Measurements from ENCODE around the gene THSD7B.
"Not testable (repeated sequence)": the region's sequence is repeated elsewhere in the genome, so short reads cannot be mapped to it uniquely, and the experiment has no call there.

THSD7B gene

DNA sequence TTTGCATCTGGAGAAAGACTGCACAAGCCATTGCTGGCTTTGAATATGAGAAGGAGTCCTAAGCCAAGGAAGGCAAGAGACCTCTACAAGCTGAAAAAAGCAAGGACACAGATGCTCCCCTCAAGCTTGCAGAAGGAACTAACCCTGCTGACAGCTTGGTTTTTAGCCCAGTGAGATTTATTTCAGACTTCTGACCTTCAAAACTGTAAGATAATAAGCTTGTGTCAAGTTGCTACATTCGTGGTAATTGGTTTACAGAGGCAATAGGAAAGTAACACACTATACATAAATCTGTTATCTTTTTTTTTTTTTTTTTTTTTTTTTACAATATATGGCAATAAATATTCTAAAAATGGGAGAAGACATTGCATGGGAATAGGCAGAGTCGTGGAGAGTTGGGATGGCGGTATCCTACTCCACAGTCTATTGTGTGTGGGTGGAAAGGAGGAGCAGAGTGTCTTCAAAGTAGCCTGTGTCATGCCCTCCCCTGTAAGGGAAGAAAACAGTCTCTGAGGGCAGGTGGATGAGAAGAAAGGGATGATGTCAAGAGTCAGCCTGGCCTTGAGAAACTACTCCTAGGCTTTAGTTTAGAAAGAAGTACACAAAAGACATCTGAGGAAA, 196.9 kb downstream of the THSD7B start:
- no peak for DNase-seq

DNA sequence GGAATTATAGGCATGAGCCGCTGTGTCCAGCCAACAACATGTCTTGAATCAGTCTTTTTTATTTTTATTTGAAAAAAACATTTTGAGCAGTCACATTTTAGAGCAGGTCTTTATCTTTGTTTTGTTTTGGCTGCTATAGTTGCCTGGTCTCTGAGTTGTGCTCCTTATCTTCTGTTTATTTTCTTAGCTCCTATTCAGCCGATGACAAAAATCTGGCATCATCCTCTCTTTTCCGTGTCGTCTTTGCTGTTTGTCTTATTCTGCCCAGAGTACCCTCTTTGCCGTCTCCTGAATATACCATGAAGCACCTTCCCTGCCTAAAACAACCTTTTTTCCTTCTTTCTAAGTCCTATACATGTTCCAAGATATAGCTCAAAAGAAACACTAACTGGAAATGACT, 201.1 kb downstream of the THSD7B start:
- DNase-seq: no peak

DNA sequence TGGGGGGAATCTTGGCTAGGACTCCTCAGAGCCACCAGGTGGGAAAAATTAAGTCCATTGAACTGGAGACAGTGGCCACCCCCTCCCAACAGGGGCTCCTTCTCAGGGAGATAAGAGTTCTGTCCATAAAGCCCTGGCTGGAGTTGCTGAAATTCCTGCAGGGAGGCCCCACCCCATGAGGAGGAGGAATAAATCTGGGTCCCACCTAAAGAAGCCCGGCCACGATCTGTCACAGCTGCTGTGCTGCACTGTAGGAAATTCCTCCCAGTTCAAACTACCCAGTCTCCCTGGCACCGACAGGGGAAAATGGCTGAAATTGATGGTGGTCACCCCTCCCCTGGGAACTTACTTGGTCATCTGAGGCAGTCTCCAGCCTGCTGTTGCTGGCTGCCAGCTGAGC, 215.0 kb downstream of the THSD7B start:
- no peak for DNase-seq

DNA sequence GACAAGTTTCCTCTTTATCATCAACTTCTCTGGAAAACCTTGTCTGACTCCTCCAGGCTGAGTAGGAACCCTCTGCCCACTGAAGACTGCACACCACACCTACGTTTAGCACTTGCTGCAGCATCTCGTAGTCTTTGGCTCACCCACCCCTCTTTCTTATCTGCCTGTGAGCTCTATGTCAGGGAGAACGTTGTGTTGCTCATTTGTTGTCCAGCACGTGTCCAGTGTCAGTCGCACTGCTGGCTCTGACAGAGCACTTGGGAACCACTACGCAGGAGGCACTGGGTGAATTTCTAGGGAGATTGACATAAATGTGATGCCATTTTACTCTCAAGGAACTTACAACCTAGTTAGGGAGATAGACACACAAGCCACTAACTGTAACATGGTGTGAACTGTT, 216.3 kb downstream of the THSD7B start:
- DNase-seq: not testable (repeated sequence)

DNA sequence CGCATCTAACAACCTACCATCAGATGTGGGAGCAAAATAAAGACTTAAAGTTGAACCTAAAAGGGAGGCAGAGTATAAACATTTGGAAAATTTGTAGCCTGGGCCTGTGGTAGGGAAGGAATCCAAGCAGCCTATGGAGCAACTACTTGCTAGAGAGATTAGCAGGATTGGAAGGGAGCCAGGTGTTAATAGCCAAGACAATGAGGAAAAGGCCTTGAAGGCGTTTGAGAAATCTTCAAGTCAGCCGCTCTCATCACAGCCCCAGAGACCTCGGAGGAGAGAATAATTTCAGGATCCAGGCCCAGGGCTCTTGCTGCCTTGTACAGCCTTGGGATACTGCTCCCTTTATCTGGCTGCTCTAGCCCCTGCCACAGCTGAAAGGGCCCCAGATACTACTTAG, 219.7 kb downstream of the THSD7B start:
- DNase-seq: no peak

DNA sequence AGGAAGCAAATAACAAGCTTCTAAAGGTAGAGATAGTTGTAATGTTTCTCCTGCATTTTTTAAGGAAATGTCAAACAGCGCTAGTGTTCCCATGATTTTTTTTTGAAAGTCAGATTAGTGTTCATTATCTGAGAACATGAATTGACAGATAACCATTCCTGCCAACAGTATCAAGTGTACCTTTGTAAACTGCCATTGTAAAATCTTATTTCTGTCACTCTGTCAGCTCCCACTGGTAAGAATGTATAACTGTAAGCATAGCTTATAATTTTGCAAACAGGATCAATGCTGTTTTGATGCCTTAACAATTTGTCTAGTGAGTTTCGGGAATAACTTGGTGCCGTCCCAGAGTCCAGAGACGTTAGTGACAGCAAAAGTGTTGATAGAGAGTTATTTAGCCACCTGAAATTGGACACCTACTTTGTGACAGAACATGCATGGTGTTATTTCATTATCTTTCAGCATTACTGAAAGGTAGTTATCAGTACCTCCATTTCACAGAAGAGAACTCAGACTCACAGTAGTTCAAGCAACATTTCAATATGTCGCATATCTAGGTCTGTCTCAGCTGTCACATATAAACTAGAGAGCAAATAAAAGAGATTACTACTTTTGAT, 221.4 kb downstream of the THSD7B start:
- no peak for DNase-seq

DNA sequence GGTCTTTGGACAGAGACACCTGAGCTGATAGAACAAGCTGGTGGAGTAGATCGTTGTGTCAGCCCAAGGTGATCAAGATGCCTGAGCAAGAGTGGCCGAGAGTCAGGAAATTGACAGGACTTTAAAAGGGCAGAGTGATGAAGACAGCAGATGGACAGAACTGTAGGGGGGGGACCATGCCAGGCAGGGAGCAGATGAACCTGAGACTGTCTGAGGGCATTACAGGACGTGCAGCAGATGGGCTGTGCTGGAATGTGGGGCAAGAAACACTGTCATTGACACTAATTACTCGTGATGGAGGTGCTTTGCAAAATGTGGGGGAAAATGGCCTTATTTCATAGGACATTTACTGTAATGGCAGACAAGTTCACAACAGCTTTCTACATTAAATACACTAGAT, 225.0 kb downstream of the THSD7B start:
- DNase-seq: no peak

DNA sequence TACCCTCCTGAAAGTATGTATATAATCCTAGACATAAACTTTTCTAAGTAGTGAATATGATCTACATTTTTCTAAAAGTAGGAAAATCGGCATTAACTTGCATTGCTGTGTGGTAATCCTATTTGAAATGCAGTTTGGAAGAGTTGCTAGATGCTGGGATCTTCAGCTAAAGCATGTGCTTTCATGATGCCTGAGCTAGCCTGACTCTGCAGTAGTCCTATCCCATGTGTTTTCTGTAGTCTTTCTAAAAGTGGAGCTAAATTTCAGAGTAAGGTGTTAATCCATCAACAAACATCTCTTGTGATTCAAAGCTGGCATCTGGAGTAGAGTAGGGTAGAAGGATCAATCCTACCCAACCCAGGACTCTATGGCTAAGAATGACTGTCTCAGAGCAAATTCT, 229.4 kb downstream of the THSD7B start:
- no peak for DNase-seq

DNA sequence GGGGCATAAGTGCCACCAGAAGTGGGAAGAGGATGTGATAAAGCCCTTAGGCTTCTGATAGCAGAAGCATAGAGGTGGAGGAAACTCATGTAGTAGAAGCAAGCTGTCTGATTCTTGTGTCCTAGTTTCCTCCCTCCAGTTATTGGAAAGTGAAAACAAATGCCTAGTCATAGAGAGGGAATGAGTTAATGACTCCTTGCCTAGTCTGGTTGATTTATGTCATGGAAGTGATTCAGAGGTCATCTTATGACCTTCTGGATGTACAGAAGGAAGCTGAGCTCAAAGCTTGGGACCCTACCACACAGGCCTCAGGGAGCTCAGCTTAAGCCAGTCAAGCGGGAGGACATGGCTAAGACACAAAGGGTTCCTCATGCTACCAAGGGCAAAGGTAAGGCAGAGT, 232.2 kb downstream of the THSD7B start:
- no peak for DNase-seq

DNA sequence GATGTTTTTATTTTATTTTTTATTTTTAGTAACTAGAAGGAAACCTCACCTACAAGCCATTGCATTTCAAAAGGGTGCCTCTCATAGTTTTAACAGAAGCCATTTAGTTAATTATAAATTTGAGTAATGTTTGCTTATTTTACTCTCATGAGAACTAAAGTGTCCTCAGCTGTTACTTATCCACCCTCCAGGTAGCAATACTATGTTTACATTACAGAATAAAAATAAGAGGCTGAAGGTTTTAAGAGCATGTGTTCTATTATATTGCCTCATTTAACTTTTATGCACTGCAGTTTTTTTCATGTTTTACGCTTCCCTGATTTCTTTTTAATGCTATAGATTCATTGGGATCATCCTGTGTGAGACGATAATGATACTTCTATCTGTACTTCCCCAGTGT, 235.5 kb downstream of the THSD7B start:
- peak; percentile 1 for DNase-seq

DNA sequence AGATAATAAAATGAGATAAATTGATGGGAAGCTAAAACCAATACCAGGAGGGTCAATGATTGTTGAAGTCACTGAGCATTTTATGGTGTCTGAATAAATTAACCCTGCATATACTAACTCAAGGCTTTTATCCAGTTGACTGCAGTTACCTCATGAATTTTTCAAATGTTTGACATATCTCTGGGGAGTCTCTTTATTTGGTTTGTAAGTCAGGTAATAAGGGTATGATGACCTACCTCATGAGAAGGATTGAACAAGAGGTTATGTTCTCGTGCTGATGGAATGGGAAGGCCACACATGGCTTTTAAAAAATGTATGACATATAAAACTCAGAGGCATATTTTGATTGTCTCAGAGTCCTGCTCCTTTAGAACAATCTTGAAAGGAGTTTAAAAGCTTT, 237.6 kb downstream of the THSD7B start:
- DNase-seq: no peak

DNA sequence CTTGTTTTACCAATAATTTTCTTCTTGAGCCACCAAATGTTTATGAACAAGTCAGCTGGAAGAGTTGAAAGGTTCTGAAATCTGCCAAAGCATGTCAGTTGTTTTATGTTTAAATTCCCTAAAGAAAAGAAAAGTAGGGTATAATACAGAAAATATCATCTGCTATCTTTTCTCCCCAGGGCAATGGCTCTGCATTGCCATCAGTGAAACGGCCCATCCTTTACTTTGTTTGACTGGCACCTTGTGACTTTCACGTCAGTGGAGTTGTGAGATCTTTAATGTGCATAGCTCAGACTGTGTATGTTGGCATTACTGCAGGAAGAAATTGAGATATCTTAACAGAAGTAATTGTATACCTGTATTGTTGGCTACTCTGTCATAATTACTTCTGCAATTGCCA, 239.9 kb downstream of the THSD7B start:
- DNase-seq: no peak

DNA sequence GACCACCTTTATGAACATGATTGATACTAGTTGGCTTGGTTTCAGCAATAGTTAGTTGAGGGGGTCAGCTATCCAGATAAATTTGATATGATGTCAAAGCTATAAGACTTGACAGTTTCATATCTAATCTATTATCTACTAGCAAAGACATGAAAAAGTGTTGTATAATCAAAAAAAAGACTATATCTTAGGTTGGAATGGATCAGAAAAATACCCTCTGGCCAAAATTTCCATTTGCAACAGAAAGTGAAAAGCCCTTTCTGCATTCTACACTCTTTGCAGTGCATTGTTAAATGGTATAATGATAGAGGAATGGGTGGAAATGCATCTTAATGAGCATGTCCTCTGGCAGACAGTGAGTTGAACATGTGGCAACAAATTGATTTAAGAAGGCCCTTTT, 242.6 kb downstream of the THSD7B start:
- DNase-seq: no peak

DNA sequence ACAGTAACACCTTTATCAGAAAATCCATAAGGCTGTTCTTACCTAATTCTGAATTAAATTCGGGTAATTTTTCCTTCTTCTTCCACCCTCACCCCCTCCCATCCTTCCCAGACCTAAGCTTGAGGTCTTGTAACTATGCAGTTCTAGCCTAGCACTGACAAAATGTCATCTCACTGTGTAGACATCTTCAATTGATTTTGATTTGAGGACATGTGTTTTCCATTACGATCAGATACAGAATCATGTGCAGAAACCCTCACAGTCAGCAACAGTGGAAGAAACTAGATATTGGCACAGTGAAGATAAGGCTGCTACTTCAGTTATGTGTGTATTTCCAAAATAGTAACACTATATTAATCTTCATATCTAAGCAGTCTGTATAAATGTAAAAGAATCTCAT, 244.6 kb downstream of the THSD7B start:
- no peak for DNase-seq

DNA sequence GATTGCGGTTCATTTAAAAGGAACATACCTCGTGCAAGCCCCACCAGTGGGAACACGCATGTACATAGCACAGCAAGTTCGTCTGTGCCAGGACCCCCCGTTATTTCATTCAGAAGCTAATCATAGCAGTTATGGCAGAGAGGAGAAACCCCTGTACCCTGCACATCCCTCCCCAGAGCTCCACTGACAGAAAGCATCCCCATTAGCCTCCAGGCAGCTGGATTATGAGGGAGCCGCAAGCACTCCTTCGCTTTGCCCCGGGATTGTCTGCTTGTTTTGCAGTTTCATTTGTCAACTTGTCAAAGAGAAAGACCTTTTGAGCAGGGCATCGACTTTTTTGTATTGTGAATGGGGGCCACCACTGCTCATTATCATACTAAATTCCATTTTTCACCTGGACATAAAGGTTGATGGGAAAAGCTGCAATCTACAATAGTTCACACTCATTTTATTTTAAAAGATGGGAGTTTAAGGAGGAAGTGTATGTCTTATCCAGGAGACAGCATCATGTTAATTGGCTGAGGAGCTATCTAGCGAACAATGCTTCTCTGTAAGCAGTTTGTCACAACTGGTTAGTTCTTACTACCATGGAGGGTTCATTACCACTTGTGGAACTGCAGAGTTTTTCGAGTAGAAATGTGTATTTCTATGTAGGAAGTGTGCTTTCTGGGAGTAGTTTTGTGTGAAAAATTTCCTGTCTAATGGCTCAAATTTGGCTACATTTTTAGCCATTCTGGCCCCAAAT, 255.3 kb downstream of the THSD7B start:
- DNase-seq: no peak

DNA sequence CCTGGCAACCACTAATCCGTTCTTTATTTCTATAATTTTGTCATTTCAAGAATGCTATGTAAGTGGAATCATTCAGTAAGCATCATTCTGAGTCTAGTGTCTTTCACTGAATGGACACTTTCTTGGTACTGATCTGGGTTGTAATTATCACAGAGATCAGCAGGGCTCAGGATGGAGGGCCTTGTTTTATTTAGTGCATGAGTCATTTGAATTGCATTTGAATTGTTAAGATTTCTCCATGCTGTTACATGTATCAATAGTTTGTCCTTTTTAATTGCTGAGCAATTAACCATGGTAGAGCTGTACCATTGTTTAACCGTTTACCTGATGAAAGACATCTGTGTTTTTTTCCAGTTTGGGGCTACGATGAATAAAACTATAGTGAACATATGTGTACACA, 256.4 kb downstream of the THSD7B start:
- DNase-seq: no peak

DNA sequence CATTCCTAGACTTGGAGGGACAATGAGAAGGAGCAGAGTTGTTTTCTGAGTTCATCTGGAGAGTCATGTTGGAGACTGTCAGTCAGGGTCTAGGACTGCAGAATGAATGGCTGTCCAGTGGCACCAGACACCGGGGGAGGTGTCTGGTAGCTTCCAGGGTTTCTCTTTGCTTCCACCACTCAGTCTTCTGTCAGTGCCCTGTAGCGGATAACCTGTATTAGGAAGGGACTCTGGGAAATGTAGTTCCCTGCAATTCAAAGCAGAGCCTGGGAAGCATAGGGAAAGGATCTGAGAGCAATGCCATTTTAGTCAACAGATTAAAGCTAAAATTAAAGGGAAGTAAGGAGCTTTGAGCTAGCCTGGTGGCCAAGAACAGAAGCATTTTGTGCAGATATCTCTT, 257.9 kb downstream of the THSD7B start:
- no peak for DNase-seq

DNA sequence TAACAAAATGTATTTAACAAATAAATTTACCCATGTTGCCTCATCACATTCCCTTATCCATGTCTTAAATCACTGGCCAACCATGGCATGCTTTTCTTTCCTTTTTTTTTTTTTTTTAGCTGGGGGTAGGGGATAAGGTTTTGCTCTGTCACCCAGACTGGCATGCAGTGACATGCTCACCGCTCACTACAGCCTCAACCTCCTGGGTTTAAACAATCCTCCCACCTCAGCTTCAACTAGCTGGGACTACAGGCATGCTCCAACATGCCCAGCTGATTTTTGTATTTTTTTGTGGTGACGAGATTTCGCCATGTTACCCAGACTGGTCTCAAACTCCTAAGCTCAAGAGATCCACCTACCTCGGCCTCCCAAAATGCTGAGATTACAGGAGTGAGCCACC, 266.4 kb downstream of the THSD7B start:
- DNase-seq: no peak

DNA sequence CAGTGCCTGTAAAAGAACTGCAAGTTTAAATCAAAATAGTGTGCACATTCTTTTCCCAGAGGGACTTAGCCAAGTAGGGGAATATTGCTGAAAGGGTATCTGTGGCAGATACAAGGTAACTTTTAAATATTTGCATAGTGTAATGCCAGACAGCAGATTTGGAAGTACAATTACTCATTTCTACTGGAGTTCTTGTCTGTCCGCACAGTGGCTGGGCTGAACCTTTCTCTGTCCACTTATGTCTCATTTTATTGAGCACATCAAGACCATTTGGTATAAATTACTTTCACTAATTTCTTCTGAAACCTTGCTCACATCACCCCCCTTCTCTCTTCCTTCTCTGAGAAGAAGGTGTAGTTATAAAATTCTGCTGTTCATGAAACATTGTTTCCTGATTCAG, 271.3 kb downstream of the THSD7B start:
- no peak for DNase-seq

DNA sequence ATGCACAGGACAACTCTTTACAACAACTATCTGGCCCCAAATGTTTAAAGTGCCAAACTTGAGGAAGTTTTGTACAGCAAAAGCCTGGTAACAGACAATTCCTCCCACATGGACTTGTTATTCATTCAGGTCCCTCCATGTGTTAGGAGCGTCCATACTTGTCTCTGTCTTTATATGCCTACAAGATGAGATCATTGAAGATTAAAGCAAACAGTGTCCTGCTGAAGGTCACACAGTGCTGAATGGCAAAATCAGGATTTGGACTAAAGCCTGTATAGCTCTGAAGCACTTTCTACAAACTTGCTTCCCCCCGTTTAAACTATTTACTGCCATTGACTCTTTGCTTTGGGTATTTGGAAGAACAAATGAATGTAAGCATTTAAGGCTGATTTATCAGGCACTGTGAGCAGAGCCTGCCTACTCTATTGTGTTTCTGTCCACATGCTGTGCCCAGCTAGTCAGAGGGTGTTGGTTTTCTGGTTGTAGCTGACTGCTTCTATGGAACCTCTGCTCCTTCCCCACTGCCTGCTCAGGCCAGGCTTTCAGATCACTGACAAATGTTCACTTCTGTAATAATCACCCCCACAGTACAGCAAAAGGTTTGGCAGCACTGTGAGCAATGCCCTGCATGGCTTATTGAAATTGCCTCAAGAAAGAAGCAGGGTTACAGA, 274.3 kb downstream of the THSD7B start:
- peak; percentile 0 for DNase-seq

DNA sequence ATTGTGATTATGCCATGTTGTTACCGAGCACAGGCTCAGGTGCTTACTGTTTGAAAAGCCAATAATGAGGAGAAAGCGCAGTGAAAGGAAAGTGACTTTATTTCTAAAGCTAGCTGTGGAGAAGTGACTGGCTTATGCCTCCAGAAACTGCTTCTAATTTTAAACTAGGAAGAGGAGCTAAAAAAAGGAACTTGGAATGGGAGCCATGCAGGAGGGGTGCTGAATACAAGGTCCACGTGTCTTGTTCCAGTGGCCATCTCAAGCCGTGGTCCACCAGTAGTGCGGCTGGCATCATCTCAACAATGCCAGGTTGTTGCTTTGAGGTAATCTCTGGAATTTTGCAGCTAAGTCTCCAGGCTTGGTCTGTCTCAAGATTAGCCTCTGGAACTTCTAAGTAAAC, 282.0 kb downstream of the THSD7B start:
- DNase-seq: no peak

DNA sequence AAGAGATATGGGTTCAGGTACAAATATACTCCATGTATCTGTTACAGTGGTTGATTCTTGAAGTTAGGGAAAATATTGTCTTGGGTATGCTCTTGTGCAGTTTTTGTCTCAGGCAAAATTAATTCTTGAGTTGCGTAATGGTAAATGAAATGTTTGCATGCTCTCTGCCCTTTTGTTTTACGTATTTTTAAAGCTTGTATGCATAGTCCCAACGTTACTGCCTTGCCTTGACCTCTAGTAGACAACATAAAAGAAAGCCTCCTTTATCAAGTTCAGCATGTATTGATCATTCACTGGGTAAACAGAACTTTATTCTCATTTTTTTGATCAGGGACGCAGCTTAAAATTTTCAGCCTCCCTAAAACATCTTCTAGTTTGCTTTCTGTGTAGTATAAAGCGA, 283.1 kb downstream of the THSD7B start:
- DNase-seq: no peak

DNA sequence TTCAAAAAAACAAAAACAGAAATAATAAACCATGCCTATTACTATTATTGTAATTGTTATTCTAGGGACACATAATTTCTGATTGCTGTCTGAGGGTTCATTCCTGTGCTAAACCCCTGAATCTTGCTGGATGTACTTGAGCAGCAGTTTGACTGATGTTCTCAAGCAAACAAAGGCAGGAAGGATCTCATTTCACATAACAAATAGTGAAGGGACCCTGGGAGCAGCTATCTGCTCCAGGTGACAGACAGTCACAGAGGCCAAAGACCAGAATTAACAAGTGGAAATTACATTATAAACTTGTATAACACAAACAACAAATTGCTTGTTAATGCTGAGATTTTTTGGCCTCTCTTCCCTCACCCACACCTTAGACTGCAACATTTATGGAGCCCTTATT, 284.2 kb downstream of the THSD7B start:
- DNase-seq: no peak

DNA sequence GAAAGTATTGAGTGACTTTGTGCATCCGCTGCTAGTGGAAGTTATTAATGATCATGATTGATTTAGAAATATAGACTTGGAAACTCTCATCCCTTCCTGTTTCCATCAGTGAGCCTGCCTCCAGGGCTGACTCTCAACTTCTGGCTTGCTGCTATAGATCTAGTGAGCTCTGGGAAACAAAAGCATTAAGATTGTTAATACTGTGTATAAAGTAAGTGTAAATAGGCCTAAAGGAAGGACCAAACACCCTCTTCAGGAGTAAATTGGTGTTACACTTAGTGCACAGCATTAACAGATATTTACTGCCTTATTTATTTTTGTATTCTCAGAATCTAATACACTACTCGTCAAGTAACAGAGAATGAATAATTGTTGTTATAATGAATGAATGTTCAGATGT, 285.6 kb downstream of the THSD7B start:
- DNase-seq: peak; percentile 18

All from DMS53 (cell line).